Measurements from ENCODE around the gene ETAA1. TPM values are rescaled to one million over a fixed set of nuclear protein-coding genes. Genes with fewer than 3 reads are reported as not detected.

The ETAA1 gene
- total and polyA plus RNA-seq, 2 of the 8 experiments (the other 6 are each of a cell fraction or from before 2014, with no cell fraction given), result 5.9 to 27.1 TPM

GRCh38 chr2:67393237-67393636 lies 3.9 kb upstream of the ETAA1 start:
- no peaks in the 10 kb centered on the region for H3K36me3 ChIP-seq (ENCODE audit: control insufficient read depth in 2 of 4, insufficient read depth in 4 of 4, low read length in 3 of 4)
- no peak for FAIRE-seq

More at GRCh38 chr2:67393237-67393636, 3.9 kb upstream of the ETAA1 start:
- H3K27ac ChIP-seq (ENCODE audit: low read depth, low read length), result no peak overlapping the region
- no peak overlapping the region for H4K8ac ChIP-seq (ENCODE audit: extremely low read depth, insufficient read depth, low read length)
- peaks cover 5 to 6% of the 10 kb centered on the region in 2 experiments; a peak in 3 of 4 replicates for H3K79me2 ChIP-seq (ENCODE audit: control insufficient read depth in 1 of 2, insufficient read depth in 2 of 2, low read length in 2 of 2)
- no peak overlapping the region for H3K4me3 ChIP-seq (ENCODE audit: extremely low read depth in 1 of 4, insufficient read depth in 2 of 4, low read depth in 3 of 4, low read length in 4 of 4)
- CTCF ChIA-PET (ENCODE audit: partially characterized antibody), result no interaction called here
- TF ChIP-seq SIX5 (IDR thresholded peaks at IDR 0.05; ENCODE audit: low read depth, low read length) (no peak), TBP (IDR thresholded peaks at IDR 0.05; ENCODE audit: low read depth, low read length) (no peak), CBX8 (IDR thresholded peaks at IDR 0.05; ENCODE audit: borderline replicate concordance, low read depth, low read length) (no peak), YY1 (IDR thresholded peaks at IDR 0.05; ENCODE audit: low read depth, low read length) (no peak), USF2 (IDR thresholded peaks at IDR 0.05; ENCODE audit: low read length) (no peak), GABPA (IDR thresholded peaks at IDR 0.05; ENCODE audit: borderline replicate concordance, insufficient read depth, low read length) (no peak), RFX5 (IDR thresholded peaks at IDR 0.05; ENCODE audit: borderline replicate concordance, low read depth, low read length) (no peak), SP4 (IDR thresholded peaks at IDR 0.05; ENCODE audit: low read length) (no peak), BCL11A (IDR thresholded peaks at IDR 0.05; ENCODE audit: low read depth in 2 of 2, low read length in 2 of 2) (no peak), NANOG (IDR thresholded peaks at IDR 0.05; ENCODE audit: insufficient read depth, low read depth, low read length, poor library complexity, severe bottlenecking) (no peak), SP1 (IDR thresholded peaks at IDR 0.05; ENCODE audit: low read depth, low read length) (no peak)
- no peak overlapping the region for H3K23ac ChIP-seq (ENCODE audit: insufficient read length)
- no peak overlapping the region for H3K14ac ChIP-seq (ENCODE audit: insufficient read length)
- no peak overlapping the region for H2BK5ac ChIP-seq (ENCODE audit: low read depth, low read length)
- H3K56ac ChIP-seq (replicated peaks; ENCODE audit: insufficient read length, low read depth, low read length), result no peak overlapping the region
- DNase-seq (ENCODE audit: low read depth in 1 of 2, low spot score in 2 of 2), result no peak
- no peak overlapping the region for H4K91ac ChIP-seq (replicated peaks; ENCODE audit: insufficient read length, low read length)
- no peak overlapping the region for H3K4ac ChIP-seq (replicated peaks; ENCODE audit: insufficient read length, low read depth, low read length)
- H2BK15ac ChIP-seq (ENCODE audit: low read length), result no peak overlapping the region
- H4K5ac ChIP-seq (ENCODE audit: insufficient read length, low read depth, low read length), result no peak overlapping the region
- H3K9me3 ChIP-seq (ENCODE audit: insufficient read depth in 2 of 2, low read depth in 1 of 2, low read length in 1 of 2), result no peaks in the 10 kb centered on the region
- no peaks in the 10 kb centered on the region for H3K27me3 ChIP-seq (replicated peaks in 1 of 4; ENCODE audit: control insufficient read depth in 3 of 4, extremely low read depth in 1 of 4, insufficient read depth in 3 of 4, low read length in 3 of 4)
- H3K4me2 ChIP-seq (ENCODE audit: insufficient read depth in 1 of 2, low read depth in 2 of 2, low read length in 2 of 2), result no peak overlapping the region
- no peak overlapping the region for H2BK120ac ChIP-seq (replicated peaks; ENCODE audit: low read depth, low read length)
- POLR2A ChIA-PET (ENCODE audit: partially characterized antibody), result interaction anchor here (1.0 kb wide), 1 partner anchor 52 kb away, joined by 3 read pairs; no protein-coding TSS in a partner anchor
- H3K18ac ChIP-seq (ENCODE audit: extremely low read depth, low read length), result no peak overlapping the region
- H3K23me2 ChIP-seq (ENCODE audit: low read depth, low read length), result no peaks in the 10 kb centered on the region
- no peaks in the 10 kb centered on the region for H4K20me1 ChIP-seq (replicated peaks in 1 of 2; ENCODE audit: control insufficient read depth in 1 of 2, insufficient read depth in 2 of 2, low read length in 2 of 2)
- no peaks in the 10 kb centered on the region for H3K79me1 ChIP-seq (ENCODE audit: low read depth, low read length)
- no peak overlapping the region for H2AFZ ChIP-seq (ENCODE audit: low read length)
- H2AK5ac ChIP-seq (ENCODE audit: low read depth, low read length), result no peak overlapping the region
- no peak overlapping the region for H2BK12ac ChIP-seq (ENCODE audit: low read depth, low read length)
- no peak overlapping the region for H3K9ac ChIP-seq (replicated peaks in 1 of 4; ENCODE audit: extremely low read depth in 1 of 4, low read depth in 3 of 4, low read length in 3 of 4)
- H3K4me1 ChIP-seq (replicated peaks in 1 of 4; ENCODE audit: control insufficient read depth in 3 of 4, insufficient read depth in 4 of 4, low read length in 3 of 4), result peaks cover 3 to 11% (median 8%) of the 10 kb centered on the region in 4 experiments; a peak in 6 of 7 replicates
- no peak overlapping the region for H2BK20ac ChIP-seq (ENCODE audit: low read length)

Data from H1 (cell line).